Activated CD4-positive, alpha-beta T cell treated with anti-CD3 and anti-CD28 coated beads, Interleukin-10, Interleukin-2, amounts not matched to agents 100 ng/mL and 50 ng/mL, durations not matched to agents 16 hours and 8 hours (primary cell): ENCODE results near the gene SELENOT.
"Not testable (repeated sequence)": the region's sequence is repeated elsewhere in the genome, so short reads cannot be mapped to it uniquely, and the experiment has no call there.

Source experiments
- DNase-seq: peaks from one replicate; pipeline ENCODE4 v3.0.0-alpha.2; 2020

Gene SELENOT, protein sequence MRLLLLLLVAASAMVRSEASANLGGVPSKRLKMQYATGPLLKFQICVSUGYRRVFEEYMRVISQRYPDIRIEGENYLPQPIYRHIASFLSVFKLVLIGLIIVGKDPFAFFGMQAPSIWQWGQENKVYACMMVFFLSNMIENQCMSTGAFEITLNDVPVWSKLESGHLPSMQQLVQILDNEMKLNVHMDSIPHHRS

DNA sequence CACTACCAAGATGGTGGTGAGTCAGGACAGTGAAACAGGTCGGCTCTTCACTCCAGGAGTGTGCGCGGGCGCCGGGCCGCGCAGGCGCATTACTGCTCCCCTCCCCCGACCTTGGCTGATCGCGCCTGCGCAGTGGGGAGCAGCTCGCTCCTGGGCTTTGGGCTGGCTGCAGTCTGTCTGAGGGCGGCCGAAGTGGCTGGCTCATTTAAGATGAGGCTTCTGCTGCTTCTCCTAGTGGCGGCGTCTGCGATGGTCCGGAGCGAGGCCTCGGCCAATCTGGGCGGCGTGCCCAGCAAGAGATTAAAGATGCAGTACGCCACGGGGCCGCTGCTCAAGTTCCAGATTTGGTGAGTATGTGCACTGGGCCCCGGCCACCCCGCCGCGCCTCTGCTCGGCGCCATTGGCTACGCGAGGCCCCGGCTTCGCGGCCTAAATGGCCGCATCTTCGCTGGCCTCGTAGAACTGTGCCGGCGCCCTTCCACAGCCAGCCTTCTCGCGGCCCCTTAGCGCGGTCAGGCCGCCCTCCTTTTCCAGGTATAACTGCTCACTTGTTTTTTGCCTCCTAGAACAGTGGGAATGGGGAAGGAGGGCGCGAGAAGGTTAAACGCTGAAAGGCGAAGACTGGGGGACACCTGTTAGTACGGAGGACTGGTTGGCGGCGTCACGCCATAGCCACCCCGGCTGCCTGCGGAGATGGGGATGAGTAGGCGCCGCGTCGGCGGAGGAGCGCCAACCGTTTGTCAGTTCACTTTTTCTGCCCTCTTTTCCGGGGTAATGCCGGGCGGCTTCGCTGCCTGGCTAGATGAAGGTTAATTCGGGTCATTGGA lies at the start of gene SELENOT:
TSS of gene SELENOT (plus strand) at position 169 of the 827 bp plus-strand sequence. CDS start at position 211, 42 bp downstream.
- peak; percentile 98 for DNase-seq

DNA sequence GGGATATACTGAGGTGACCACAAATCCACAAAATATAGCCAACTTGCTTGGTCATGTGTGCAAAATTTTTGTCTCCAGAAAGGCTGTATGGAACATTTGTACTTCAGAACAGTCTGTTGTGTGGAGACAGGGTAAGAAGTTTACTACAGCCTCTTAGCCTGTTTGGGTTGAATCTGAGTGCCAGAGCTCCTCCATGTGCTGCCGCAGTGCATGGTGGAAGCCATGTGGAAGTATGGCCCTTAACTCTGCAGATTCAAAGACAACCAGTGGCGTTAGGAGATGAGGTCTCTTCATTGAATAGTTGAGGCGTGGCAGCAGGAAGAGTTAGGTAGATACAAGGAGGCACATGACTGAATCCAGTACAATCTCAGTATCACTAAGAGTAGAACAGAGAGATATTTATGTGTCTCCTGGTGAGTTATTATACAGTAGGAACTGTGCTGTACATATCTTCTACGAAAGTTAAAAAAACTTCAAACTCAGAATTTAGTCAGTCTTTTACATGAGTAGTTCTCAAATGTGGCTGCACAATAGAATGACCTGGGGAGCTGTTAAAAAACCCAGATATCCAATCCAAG lies 47.2 kb upstream of the SELENOT start:
- no peak for DNase-seq

DNA sequence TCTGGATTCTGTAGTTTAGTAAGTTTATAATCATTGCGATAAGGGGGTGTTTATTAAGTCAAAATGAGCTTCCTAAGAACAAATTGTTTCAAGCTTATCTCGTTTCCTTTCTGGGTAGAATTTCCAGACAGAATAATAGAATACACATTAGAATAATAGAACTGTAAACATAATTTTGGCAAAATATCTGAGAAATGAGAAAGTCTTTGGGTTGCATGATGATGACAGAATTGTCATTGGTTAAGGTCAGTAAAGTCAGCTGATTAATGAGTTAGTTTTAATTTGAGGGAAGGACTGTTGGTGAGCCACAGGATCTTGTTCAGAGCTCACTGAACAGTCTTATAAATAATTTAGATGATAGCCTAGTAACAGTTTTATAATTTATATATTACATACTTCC lies 46.3 kb upstream of the SELENOT start:
- no peak for DNase-seq

DNA sequence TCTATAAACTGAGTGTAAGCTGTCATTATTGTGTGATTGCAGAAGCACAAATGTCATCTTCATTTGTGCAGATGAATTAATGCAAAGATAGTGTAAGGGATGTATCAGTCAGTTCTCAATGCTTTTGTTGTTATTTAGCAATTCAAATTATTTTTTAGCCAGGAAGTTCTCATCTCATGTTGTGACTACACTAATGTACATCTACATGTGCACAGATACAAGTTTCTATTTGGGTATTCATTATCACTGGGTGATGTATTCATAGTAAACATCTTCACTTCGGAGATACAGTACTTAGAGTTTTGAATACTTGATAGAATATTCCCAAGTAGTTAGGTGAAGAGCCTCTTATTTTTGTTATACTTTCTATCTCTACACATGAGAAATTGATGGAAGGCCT lies 45.4 kb upstream of the SELENOT start:
- DNase-seq: no peak

DNA sequence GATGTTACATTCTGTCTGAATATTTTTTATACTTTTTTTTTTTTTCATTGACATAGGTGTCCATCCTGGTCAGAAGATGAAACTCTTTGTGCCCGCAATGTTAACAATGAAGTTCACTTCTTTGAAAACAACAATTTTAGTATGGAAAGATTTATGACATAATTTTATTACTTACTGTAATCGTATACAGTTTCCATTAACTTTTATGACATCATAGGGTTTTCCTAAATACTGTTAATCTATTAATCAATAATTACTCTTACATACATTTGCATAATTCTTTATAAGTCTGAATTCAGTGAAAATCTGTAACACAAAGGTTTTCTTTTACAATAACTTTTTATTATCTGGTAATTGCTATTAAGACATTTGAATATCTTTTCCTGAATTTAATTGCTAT lies 38.9 kb upstream of the SELENOT start:
- DNase-seq: no peak

DNA sequence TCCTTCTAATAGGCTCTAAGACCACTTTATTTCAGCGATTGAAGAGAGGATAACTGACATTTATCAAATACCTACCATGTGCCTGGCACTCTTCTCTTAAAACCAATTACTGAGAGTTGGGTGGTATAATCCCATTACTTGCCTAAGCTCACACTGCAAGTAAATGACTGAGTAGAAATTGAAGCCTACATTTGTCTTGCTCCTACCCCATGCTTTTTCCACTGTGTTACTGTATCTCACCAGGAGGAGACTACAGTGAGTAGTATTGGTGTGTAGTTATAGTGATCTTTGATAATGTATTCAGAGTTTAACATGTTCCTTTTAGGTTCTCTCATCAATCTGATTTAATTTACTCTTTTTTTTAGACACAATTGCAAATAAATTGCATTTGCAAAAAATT lies 35.8 kb upstream of the SELENOT start:
- DNase-seq: no peak

DNA sequence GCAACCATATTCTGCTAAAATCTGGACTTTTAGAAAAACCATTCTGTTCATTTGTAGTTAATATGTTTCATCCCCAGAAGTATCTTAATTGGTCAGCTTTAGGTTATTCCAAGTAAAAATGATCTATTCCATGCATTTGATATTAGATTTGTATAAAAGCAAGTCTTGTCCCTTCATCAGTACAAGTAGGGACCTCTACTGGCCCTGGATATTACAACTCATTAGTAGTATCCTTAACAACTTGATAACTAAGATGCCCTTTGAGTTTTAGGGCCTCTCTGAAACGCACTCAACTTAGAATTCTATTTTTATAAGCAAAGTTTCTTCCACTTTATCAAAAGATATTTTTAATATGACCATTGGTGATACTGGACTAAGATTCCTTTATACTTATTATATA lies 25.3 kb upstream of the SELENOT start:
- no peak for DNase-seq

DNA sequence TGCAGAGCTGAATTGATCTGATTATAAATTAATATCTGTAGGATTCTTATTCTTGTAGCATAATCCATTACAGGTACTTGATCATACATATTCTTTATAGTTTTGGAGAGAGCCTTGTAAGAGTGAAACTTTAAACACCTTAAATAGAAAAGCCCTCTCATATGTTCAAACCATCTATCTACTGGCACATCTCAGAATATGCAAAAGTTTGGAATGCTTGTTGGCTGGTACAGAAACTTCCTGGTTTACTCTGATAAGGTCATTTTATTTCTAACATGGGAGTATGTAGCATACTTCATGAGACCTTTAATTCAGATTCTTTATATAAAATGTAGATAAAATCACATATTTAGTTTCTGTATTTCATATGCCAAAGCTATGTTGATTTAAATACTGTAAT lies 21.9 kb upstream of the SELENOT start:
- no peak for DNase-seq

DNA sequence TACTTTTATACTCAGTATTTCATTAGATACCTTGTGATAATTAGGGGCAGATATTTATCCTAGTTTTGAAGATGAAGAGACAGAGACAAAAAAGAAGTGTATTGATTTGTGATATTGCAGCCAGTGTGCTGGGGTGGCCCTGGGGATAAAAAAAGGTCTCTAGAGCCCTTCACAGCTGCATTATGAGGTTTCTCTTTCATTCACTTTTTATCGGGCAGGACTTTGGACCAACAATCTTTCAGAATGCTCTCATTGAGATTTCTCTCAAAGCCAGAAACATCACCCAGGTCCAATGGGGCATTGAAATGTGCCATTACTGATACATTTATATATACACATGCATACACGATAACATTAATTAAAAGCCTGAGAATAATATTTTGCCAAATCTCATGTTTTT lies 20.5 kb upstream of the SELENOT start:
- no peak for DNase-seq

DNA sequence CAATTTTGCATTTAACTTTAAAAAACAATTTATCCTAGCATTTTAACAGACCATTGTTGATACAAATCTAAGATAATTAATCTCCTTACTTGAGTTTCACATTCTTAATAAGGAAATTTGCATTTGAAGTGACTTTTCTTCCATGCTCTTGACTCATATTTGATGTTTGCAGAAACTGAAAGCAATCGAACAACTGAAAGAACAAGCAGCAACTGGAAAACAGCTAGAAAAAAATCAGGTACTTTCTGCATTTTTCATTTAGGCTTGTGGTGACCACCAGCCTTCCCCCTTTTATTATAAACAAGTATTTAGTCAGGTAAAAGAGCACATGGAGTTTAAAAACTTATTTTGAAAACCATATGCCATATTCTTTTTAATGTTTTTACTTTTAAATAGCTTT lies 20.1 kb upstream of the SELENOT start:
- peak; percentile 50 for DNase-seq

DNA sequence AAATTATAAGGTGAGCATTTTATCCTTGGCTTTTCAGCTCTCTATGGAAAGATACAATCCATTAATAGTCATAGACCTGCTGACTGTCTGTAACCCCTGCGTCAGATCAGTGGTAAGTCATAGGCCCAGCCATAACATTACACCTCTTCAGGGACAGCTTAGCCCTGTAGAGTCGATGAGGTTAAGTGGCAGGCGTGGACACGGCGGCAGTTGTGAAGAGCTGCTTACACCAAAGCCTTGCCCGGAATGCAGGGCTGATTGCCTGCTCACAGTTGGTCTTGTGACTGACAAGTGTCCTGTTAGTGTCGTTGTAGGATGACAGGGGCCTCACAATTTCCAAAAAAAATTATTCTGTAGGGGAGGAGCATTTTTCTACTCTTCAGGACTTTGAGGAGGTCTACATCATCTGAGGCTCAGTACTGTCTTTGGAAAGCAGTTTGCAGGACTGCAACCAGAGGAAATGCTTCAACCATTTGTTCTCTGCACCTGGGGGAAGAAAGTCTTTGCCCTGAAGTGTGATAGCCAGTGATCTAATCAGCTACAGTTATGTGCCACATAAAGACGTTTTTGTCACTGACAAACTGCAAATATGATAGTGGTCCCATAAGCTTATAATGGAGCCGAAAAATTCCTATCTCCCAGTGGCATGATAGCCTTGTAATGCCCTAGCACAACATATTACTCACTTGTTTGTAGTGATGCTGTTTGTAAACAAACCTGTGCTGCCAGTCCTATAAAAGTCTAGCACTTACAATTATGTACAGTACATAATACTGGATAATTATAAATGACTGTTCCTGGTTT lies 14.9 kb upstream of the SELENOT start:
- no peak for DNase-seq

DNA sequence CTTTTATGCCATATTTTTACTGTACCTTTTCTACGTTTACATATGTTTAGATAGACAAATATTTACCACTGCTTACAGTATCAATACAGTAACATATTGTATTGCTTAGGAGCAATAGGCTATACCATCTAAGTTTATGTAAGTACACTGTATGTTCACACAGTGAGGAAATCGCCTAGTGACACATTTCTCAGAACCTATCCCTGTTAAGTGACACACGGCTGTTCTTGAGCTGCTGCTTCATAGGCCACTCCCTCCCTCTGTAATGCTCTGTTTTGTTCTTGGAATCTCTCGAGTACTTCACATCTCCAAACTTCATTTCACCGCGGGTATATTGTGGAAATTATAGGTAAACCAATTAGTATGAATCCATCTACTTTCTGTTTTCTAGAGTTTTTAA lies 13.4 kb upstream of the SELENOT start:
- DNase-seq: peak; percentile 34

DNA sequence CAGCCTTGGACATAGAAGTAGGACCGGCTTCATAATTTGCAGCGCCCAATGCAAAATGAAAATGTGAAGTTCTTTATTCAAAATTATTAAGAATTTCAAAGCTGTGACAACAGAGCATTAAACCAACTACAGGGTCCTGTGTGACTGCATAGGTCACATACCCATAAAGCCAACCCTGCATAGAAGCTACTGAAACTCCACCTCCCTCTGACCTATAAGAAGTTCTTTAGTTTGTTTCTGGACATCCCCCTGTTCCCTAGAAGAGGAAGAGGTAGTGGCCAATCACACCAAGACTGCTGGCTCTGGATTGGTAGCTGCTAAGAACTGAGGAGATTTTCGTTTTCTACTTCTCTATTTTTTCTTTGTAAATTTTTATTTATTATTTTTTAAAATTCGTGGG lies 9.0 kb upstream of the SELENOT start:
- no peak for DNase-seq

DNA sequence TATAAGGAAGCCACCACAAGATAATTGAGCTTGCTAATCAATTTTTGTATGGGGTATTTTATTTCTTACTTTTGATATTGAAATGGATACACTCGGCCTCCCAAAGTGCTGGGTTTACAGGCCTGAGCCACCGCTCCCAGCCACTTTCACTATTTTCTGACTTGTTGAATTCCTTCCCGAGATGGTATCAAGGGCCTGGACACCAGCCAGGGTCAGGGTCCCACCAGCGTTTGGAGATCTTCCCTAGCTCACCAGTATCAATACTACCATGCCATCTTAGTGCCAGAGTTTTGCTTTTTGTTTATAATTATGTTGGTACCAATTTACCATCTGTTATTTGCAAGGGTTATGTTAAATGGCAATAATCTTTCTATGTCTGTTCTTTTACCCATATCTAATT lies 5.5 kb upstream of the SELENOT start:
- no peak for DNase-seq

DNA sequence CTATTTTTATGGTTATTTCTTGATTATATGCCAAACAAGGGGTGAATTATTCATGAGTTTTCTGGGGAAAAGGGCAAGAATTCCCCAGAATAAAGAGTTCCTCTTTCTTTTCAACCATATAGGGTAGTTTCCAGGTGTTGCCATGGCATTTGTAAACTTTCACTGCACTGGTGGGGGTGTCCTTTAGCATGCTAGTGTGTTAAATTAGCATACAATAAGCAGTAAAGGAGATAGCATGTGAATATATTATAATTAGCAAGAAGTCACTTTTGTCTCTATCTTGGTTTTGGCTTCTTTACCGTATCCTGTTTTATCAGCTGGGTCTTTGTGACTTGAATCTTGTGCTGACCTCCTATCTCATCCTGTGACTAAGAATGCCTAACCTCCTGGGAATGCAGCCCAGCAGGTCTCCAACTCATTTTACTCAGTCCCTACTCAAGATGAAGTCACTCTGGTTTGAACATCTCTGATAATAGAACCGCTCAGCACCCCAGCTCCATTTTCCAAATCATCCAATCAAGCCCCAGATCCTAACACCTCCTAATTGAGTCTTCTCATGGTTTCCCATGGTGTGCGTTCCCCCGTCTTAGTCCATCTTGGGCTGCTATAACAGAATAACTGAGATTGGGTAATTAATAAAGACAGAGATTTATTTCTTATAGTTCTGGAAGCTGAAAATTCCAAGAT lies 3.4 kb upstream of the SELENOT start:
- DNase-seq: no peak

DNA sequence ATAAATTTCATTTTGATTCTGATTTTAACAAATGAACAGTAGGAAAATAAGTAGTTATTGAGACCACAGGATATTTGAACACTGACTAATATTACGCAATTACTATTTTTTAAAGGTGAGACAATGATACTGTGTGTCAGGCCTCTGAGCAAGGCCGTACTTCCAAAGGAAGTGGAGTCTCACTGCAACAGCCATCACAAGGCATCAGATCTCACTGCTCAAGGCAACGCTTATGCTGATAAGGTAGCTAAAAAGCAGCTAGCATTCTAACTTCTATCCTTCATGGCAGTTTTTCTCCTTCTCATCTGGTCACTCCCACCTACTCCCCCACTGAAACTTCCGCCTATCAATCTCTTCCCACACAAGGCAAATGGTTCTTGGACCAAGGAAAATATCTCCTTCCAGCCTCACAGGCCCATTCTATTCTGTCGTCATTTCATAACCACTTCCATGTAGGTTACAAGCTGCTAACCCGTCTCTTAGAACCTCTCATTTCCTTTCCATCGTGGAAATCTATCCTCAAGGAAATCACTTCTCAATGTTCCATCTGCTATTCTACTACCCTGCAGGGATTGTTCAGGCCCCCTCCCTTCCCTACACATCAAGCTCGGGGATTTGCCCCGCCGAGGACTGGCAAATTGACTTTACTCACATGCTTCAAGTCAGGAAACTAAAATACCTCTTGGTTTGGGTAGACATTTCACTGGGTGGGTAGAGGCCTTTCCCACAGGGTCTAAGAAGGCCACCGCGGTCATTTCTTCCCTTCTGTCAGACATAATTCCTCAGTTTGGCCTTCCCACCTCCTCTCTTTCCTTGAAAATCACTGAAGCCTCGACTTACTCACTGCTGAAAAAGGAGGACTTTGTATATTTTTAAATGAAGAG lies 2.2 kb upstream of the SELENOT start:
- not testable (repeated sequence) for DNase-seq

DNA sequence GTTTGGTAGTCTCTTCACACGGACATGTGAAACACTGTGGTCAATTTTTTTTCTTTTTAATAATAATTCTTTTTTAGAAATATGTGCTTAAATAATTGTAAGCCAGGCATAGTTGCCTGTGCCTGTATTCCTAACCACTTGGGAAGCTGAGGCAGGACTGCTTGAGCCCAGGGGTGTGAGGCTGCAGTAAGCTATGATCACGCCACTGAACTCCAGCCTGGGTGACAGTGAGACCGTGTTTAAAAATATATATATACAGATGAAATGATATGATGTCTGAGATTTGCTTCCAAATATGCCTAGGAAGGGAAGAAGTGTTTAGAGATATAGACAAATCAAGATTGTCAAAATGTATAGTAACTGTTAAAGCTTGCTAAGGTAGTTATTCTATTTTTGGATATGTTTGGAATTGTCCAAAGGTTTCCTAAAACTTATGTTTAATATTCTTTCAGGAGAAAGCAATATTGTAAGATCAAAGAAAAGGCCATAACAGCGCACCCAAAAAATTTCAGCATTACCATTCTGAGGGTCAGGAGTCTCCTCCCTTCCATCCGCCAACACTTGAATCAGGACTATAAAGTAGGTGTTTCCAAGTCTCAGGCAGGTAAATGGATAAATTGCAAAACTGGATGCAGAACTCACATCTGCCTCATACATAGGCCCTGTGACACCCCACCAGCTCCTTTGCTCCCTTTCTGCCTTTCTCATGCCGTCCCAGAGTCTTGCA lies 532 bp upstream of the SELENOT start:
- DNase-seq: no peak

DNA sequence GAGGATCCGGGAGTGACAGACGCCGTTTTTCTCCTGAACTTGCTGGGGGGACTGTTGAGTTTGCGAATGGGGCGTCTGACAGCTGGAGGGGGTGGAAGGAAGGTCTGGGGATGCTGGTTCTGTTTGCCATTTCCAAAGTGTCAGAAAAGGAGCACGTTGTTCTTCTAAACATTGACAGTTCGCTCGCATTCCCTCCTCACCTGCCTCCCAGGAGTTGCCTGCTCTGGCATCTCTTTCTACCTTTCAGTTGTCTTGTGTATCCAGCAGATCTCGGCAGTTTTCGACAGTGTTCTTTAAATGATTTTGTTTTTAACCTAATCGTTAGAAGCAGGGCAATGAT lies 829 bp downstream of the SELENOT start:
- no peak for DNase-seq

DNA sequence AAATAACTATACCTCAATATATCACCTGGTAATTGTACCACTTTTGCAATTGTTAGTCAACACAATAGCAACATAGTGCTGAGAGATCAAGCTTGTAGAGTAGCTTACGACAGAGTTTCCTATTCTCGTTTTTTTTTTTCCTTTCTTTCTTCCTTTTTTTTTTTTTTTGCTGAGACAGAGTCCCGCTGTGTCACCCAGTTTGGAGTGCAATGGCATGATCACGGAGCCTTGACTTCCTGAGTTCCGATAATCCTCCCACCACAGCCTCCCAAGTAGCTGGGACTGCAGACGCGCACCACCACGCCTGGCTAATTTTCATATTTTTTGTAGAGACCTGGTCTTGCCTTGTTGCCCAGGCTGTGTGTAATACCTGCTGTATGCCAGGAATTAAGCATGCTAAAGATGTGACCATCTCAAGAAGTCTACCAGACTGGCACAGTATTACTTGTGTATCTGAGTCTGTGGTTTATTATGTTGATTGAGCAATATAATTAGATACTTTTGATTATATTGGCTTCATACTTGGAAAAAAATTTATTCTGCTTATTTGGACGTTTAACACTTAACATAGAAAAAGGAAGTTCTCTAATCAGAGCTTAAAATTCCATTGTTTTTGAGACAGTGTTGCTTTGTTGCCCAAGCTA lies 3.0 kb downstream of the SELENOT start:
- no peak for DNase-seq

DNA sequence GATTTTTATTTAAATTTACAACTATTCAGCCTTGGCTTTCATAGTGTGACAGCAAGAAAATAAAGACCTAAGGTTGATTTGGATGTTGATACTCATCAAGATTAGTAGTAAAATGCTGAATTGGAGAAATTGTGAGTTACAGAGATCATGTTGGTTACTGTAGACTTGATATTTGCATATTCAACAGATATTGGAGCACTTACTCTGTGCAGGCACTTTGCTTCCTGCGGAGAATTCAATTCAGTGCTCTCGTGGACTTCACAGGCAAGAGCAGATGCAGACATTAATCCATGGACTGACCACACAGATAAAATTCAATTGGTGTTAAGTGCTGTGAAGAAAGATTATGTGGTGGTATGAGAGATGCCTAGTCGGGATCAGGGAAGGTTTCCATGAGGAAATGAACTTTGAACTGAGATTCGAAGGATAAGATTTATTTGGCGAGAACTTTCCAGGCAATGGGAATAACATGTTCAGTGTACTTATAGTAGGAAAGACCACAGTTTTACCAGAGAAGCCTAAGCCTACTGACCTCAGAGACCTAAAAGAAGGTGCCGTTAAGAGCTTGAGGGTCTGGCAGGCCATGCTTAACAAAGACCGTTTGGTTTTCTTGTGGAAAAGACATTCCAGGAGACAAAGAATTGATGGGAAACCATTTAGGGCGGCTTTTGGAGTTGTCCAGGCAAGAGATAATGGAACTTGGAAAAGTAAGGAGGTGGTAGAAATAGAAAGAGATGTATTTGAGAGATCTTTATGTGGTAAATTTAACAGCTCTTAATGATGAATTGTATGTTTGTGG lies 4.3 kb downstream of the SELENOT start:
- DNase-seq: no peak
